HUES48 (cell line): ENCODE results near the gene STARD5.
"Not testable (repeated sequence)": the region's sequence is repeated elsewhere in the genome, so short reads cannot be mapped to it uniquely, and the experiment has no call there.

ENCODE experiments used
- H3K27ac ChIP-seq: one replicate; pipeline ENCODE4 v1.7.0; 2013; ENCODE audit warnings: low read depth, low read length, inconsistent platforms
- H3K27me3 ChIP-seq: 2 replicates; pipeline ENCODE4 v1.6.1; 2013; ENCODE audit warnings: mild to moderate bottlenecking, low read length; ENCODE audit not compliant: control insufficient read depth, insufficient read depth
- H3K36me3 ChIP-seq: 2 replicates; pipeline ENCODE4 v1.6.1; 2013; ENCODE audit warnings: low read length; ENCODE audit not compliant: control insufficient read depth, insufficient read depth
- H3K4me1 ChIP-seq: 2 replicates; pipeline ENCODE4 v1.6.1; 2013; ENCODE audit warnings: mild to moderate bottlenecking, low read length; ENCODE audit not compliant: control insufficient read depth, insufficient read depth
- H3K4me3 ChIP-seq: 2 replicates; pipeline ENCODE4 v1.5.1; 2013; ENCODE audit warnings: mild to moderate bottlenecking, low read depth, low read length
- H3K9ac ChIP-seq: 2 replicates; pipeline ENCODE4 v1.6.1; 2013; ENCODE audit warnings: mild to moderate bottlenecking, low read depth, low read length, moderate library complexity
- H3K9me3 ChIP-seq: 2 replicates; pipeline ENCODE4 v1.6.1; 2013; ENCODE audit warnings: low read length; ENCODE audit not compliant: control insufficient read depth, insufficient read depth

The STARD5 gene

DNA sequence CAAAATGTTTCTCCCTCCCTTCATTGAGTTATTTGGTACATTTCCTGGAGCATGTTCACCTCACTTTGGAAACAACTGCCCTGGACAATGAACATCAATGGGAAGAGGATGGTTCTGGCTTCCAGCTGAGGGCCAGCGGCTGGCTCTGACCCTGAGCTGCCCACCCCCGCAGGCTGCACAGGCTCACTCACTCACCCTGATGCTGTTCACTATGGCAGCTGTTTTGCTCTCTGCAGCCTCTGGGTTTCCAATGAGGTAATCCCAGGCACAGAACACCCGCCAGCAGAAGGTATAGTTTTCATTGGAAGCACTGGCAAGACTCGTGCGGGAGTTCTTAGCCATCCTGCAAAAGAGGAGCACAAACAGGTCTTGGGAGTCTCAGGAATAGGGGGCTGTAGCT is 32.3 kb upstream of the STARD5 start:
- Histone ChIP-seq H3K9ac (no peak overlapping the region), H3K36me3 (no peaks in the 10 kb centered on the region), H3K9me3 (no peaks in the 10 kb centered on the region), H3K4me1 (peaks cover 12% of the 10 kb centered on the region), H3K27ac (no peak overlapping the region), H3K27me3 (no peaks in the 10 kb centered on the region), H3K4me3 (no peak overlapping the region)

DNA sequence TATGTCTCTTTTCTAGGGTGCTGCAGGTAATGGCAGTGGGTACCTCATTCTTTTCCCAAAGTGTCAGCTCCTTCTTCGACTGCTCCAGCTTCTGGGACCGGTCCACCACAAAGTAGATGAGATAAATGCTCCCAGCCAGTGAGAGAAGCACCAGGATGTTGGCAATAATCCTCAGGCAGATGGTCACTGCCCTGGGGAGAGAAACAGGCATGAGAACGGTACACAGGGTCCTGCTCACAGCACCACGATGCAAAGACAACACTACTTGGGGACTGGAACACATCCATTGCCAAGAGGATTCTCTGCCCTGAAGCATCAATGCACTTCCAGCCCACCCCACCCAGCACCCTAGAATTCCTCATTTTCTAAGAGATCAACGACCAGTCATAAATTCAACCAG is 27.7 kb upstream of the STARD5 start:
- H3K9me3 ChIP-seq: no peaks in the 10 kb centered on the region
- H3K4me1 ChIP-seq: peaks cover 6% of the 10 kb centered on the region
- no peaks in the 10 kb centered on the region for H3K27me3 ChIP-seq
- H3K36me3 ChIP-seq: no peaks in the 10 kb centered on the region
- no peak overlapping the region for H3K4me3 ChIP-seq
- no peak overlapping the region for H3K9ac ChIP-seq
- no peak overlapping the region for H3K27ac ChIP-seq

DNA sequence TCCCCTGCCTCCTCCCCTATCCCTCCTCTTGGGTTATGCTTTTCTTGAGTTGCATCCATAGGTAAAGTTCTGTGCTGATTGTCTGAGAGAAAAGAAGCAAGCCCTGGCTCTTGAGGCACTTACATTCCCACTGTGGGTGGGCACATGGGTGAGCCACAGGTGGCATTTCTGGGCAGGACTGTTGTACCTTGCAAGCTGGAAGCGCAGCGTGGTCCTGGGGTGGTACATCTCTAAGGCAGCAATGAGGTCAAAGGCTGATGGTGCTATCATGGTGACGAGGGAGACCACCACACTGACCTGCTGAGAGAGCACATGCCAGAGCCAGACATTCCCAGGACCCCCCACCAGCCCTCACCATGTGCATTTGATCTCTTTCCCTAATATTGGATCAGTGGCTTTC is 25.3 kb upstream of the STARD5 start:
- Histone ChIP-seq H3K4me1 (no peaks in the 10 kb centered on the region), H3K27me3 (no peaks in the 10 kb centered on the region), H3K36me3 (no peaks in the 10 kb centered on the region), H3K4me3 (no peak overlapping the region), H3K9ac (no peak overlapping the region), H3K27ac (no peak overlapping the region), H3K9me3 (no peaks in the 10 kb centered on the region)

DNA sequence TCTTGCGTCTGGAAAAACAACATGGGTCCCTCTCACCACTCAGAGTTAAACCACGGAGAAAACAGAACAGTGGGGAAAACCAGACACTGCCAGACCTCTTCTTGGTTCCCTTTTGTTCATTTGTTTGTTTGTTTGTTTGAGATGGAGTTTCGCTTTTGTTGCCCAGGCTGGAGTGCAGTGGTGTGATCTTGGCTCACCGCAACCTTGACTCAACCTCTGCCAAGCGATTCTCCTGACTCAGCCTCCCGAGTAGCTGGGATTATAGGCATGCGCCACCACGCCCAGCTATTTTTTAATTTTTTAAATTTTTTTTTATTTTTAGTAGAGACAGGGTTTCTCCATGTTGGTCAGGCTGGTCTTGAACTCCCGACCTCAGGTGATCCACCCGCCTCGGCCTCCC is 24.8 kb upstream of the STARD5 start:
- not testable (repeated sequence) for H3K27ac ChIP-seq, H3K4me1 ChIP-seq, H3K9ac ChIP-seq

DNA sequence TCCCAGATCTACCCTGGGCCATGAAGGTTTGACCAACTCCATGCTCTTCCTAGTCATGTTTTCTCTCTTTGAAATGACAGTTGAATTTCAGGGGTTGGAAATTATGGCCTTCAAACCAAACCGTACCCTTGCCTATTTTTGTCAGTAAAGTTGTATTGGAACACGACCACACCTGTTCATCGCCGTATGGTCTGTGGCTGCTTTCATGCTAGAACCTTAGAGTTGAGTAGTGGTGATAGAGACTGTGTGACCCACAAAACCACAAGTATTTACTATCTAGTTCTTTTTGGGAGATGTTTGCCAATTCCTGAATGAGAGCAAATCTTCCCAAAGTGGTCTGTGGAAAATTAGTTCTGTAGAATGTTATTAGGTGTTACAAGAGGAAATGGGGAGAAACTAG is 24.0 kb upstream of the STARD5 start:
- no peaks in the 10 kb centered on the region for H3K4me1 ChIP-seq
- H3K9me3 ChIP-seq: no peaks in the 10 kb centered on the region
- H3K9ac ChIP-seq: no peak overlapping the region
- no peak overlapping the region for H3K27ac ChIP-seq
- H3K27me3 ChIP-seq: no peaks in the 10 kb centered on the region
- no peak overlapping the region for H3K4me3 ChIP-seq
- no peaks in the 10 kb centered on the region for H3K36me3 ChIP-seq

More for the DNA sequence above, 24.8 kb upstream of the STARD5 start:
- not testable (repeated sequence) for H3K4me3 ChIP-seq, H3K27me3 ChIP-seq, H3K36me3 ChIP-seq, H3K9me3 ChIP-seq

DNA sequence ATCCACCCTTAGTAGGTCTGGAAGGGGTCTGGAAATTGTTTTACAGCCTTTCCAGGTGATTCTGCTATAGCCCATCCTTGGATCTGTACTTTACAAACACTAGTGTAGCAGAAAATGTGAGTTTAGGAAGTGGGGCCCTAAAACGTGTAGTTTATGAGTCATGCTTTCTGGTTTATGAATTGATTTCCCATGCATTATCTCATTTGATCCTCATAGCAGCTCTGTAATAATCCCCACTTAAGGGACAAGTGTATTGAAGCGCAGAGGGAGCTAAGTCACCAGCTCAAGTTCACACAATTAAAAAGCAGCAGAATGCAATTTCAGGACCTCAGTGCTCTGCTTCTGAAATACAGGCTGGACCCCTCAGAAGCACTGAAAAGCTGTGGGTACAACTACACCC is 22.7 kb upstream of the STARD5 start:
- Histone ChIP-seq H3K9me3 (no peaks in the 10 kb centered on the region), H3K9ac (no peak overlapping the region), H3K4me3 (no peak overlapping the region), H3K27me3 (no peaks in the 10 kb centered on the region), H3K36me3 (no peaks in the 10 kb centered on the region), H3K27ac (no peak overlapping the region), H3K4me1 (no peaks in the 10 kb centered on the region)

DNA sequence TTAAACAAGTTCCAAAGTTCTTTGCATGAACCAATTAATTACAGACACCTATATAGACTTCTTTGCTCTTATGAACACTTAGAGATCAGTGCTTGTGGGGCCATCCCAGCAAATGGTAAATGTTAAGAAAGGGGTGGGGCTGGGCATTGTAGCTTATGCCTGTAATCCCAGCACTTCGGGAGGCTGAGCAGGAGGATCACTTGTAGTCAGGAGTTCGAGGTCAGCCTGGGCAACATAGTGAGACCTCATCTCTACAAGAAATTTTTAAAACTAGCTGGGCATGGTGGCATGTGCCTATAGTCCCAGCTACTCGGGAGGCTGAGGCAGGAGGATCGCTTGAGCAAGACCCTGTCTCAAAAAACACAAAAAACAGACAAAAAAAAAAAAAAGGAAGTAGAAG is 19.4 kb upstream of the STARD5 start:
- Histone ChIP-seq H3K27me3 (no peaks in the 10 kb centered on the region), H3K4me3 (no peak overlapping the region), H3K9ac (no peak overlapping the region), H3K27ac (no peak overlapping the region), H3K9me3 (no peaks in the 10 kb centered on the region), H3K36me3 (no peaks in the 10 kb centered on the region), H3K4me1 (no peaks in the 10 kb centered on the region)

DNA sequence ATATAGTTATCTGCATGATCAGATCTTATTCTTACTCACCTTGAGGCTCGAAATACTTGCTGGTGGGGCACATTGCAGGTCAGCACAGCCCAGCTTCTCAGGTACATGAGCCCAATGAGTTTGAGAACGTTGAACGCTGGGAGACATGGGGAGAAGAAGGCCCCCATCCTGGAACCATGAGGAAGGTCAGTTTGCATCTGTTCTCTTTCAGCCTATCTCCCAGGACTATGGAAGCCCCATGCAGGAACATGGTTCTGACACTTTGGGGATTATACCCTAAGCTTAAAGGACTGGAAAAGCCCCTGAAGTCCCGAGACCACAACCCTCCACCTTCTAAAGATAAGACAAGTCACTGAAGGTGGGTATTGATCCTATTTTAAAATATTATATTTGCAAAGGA is 17.4 kb upstream of the STARD5 start:
- H3K27ac ChIP-seq: no peak overlapping the region
- H3K36me3 ChIP-seq: no peaks in the 10 kb centered on the region
- H3K4me1 ChIP-seq: no peaks in the 10 kb centered on the region
- no peak overlapping the region for H3K9ac ChIP-seq
- H3K4me3 ChIP-seq: no peak overlapping the region
- H3K9me3 ChIP-seq: no peaks in the 10 kb centered on the region
- no peaks in the 10 kb centered on the region for H3K27me3 ChIP-seq

DNA sequence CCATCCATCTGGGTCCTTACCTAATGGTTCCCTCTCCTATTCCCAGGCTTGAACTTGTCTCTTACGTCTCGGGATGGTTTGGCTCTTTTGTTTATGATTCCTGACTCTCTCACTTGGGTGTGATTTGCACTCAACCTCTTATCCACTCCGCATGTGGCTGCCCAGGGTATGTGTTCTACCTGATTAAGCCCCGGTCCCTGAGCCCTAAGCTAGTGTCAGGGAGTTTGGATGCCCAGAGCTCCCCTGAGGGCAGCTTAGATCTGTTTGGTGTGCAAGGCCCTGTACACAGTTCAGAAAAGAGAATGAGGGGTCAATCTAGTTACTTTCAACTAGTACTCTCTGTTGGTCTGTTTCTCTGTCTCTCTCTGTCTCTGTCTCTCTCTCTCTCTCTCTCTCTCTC is 15.9 kb upstream of the STARD5 start:
- no peaks in the 10 kb centered on the region for H3K9me3 ChIP-seq
- H3K27me3 ChIP-seq: no peaks in the 10 kb centered on the region
- H3K27ac ChIP-seq: no peak overlapping the region
- H3K4me1 ChIP-seq: no peaks in the 10 kb centered on the region
- no peaks in the 10 kb centered on the region for H3K36me3 ChIP-seq
- no peak overlapping the region for H3K9ac ChIP-seq
- H3K4me3 ChIP-seq: no peak overlapping the region

DNA sequence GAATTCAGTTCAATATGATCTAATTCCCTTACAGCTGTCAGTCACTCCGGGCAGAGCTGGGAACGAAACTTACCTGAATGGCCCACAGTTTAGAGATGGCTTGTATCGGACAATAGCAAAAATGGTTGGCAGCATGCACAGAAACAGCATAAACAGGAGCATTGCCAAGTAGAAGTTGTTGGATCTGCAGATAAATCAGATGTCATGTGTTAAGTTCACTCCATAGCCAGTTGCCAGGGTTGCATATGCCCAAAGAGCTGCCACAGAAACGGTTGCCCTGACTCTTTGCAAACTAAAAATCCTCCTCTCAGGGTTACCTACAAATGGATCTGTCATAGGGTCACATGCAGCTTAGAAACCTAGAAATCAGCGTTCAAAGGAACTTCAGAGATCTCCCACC is 15.4 kb upstream of the STARD5 start:
- H3K36me3 ChIP-seq: no peaks in the 10 kb centered on the region
- no peaks in the 10 kb centered on the region for H3K27me3 ChIP-seq
- no peaks in the 10 kb centered on the region for H3K9me3 ChIP-seq
- no peak overlapping the region for H3K9ac ChIP-seq
- no peak overlapping the region for H3K27ac ChIP-seq
- H3K4me1 ChIP-seq: no peaks in the 10 kb centered on the region
- no peak overlapping the region for H3K4me3 ChIP-seq

DNA sequence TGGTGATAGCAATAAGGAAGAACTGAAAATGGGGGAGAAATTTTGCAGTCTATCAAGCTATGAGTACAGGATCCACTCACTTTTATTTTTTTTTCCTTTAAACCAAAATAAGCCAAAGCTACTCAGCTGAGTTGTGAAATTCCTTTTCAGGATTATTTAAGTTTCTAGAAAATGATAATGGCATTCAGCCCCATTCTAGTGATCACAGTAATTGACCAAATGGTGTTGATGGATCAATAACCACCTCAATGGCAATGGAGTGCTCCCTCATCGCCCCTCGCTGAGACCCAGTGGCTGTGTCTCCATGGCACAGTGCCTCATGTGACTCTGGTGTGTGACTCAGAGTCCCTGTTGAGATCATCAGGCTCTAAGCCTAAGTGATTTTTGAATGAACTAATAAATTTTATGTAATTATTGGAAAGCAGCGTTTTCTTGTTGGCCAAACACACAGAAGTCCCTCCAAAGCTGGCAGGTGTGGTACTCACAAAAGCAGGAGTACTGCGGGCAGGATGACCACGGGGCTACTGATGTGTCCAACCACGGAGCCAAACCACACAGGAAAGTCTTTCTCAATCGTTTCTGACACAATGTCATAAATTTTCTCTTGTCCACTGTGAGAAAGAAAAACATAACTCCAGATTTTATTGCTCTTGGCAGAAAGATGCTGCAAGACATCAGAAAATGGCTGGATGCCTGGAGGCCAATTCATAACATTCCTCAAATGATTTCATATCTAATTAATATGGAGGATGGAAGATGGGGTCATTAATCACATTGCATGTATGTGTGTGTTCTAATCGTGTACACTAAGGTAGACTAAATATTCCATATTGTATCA is 14.4 kb upstream of the STARD5 start:
- Histone ChIP-seq H3K4me1 (no peaks in the 10 kb centered on the region), H3K27ac (no peak overlapping the region), H3K9ac (no peak overlapping the region), H3K36me3 (no peaks in the 10 kb centered on the region), H3K4me3 (no peak overlapping the region), H3K9me3 (no peaks in the 10 kb centered on the region), H3K27me3 (no peaks in the 10 kb centered on the region)
